GM12878 (cell line): ENCODE measurements around the gene CCK. TPM values are rescaled to one million over a fixed set of nuclear protein-coding genes. Genes with fewer than 3 reads are reported as not detected.

Experiments
- MEF2B ChIP-seq: fragments of 450-650 bp; IDR thresholded peaks from 2 replicates; pipeline ENCODE4 v1.6.1; 2018; ENCODE audit warnings: mild to moderate bottlenecking, moderate library complexity; ENCODE audit not compliant: partially characterized antibody, poor library complexity, severe bottlenecking
- MTA3 ChIP-seq: IDR thresholded peaks from 2 replicates; pipeline ENCODE4 v1.6.1; 2012; ENCODE audit warnings: low read length, inconsistent platforms, borderline replicate concordance
- PML ChIP-seq: IDR thresholded peaks from 2 replicates; pipeline ENCODE4 v1.6.1; 2012; ENCODE audit warnings: low read length, inconsistent platforms
- SREBF2 ChIP-seq: IDR thresholded peaks from 2 replicates; pipeline ENCODE4 v1.6.1; 2012; ENCODE audit warnings: mild to moderate bottlenecking, low read length
- TCF12 ChIP-seq: IDR thresholded peaks from 2 replicates; pipeline ENCODE4 v1.6.1; 2011; ENCODE audit warnings: low read depth, mild to moderate bottlenecking, low read length
- ZNF207 ChIP-seq: fragments of 450-650 bp; IDR thresholded peaks from 2 replicates; pipeline ENCODE4 v1.6.1; 2014; ENCODE audit warnings: antibody characterized with exemption, mild to moderate bottlenecking, borderline replicate concordance
- polyA plus RNA-seq, 11 experiments: library from polyadenylated mRNA; depleted of rRNA in 4 of 11; unstranded in 6 of 11; stranded (reverse) in 5 of 11; fragments of >200 nt; fragmentation: Nextera tagmentation in 4 of 11; fragmentation: Illumina TruSeq in 1 of 11; extraction: Ambion mirVana in 4 of 11; extraction: Trizol in 1 of 11; gene quantifications; 1 replicate in 1 of 11; 2 replicates in 10 of 11; pipeline versions ENCODE4 v1.2.1 to v1.2.3, GENCODE V29; 2011 to 2016; ENCODE audit warnings: inconsistent platforms in 2 of 11, missing spikeins in 2 of 11, low read depth in 1 of 11
- total RNA-seq, 4 experiments: library from RNA; depleted of rRNA in 3 of 4; stranded (reverse); fragments of >200 nt in 3 of 4; fragmentation: Illumina TruSeq in 1 of 4; extraction: Trizol in 1 of 4; gene quantifications; 2 replicates each; pipeline versions ENCODE4 v1.2.1 to v1.2.3, GENCODE V29; 2013 to 2021
- TF ChIP-seq, protein P1 (sequence below): fragments of 450-650 bp; formaldehyde crosslinking; IDR thresholded peaks from 2 replicates; pipeline ENCODE4 v1.4.0; 2020; ENCODE audit warnings: mild to moderate bottlenecking, moderate library complexity
- TF ChIP-seq, protein P2 (sequence below): fragments of 150-350 bp; IDR thresholded peaks from 2 replicates; pipeline ENCODE4 v1.6.1; 2014; ENCODE audit warnings: mild to moderate bottlenecking, low read depth, low read length
- TF ChIP-seq, protein P3 (sequence below): fragments of 450-650 bp; IDR thresholded peaks from 2 replicates; pipeline ENCODE4 v1.6.1; 2017; ENCODE audit warnings: mild to moderate bottlenecking, moderate library complexity

Gene CCK
- total and polyA plus RNA-seq, 10 of the 15 experiments (the other 5 are each of a cell fraction or from before 2014, with no cell fraction given), result not detected

DNA sequence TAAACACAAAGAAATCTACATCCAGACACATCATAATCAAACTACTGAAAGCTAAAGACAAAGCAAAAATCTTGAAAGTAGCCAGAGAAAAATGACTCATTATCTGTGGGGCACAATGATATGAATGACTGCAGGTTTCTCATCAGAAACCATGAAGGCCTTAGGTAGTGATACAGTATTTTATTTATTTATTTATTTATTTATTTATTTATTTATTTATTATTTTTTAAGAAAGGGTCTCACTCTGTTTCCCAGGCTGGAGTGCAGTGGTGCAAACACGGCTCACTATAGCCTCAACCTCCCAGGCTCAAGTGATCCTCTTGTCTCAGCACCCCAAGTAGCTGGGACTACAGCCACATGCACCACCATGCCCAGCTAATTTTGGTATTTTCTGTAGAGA is 15.2 kb downstream of the CCK start (continued):
- TF ChIP-seq, protein P1, sequence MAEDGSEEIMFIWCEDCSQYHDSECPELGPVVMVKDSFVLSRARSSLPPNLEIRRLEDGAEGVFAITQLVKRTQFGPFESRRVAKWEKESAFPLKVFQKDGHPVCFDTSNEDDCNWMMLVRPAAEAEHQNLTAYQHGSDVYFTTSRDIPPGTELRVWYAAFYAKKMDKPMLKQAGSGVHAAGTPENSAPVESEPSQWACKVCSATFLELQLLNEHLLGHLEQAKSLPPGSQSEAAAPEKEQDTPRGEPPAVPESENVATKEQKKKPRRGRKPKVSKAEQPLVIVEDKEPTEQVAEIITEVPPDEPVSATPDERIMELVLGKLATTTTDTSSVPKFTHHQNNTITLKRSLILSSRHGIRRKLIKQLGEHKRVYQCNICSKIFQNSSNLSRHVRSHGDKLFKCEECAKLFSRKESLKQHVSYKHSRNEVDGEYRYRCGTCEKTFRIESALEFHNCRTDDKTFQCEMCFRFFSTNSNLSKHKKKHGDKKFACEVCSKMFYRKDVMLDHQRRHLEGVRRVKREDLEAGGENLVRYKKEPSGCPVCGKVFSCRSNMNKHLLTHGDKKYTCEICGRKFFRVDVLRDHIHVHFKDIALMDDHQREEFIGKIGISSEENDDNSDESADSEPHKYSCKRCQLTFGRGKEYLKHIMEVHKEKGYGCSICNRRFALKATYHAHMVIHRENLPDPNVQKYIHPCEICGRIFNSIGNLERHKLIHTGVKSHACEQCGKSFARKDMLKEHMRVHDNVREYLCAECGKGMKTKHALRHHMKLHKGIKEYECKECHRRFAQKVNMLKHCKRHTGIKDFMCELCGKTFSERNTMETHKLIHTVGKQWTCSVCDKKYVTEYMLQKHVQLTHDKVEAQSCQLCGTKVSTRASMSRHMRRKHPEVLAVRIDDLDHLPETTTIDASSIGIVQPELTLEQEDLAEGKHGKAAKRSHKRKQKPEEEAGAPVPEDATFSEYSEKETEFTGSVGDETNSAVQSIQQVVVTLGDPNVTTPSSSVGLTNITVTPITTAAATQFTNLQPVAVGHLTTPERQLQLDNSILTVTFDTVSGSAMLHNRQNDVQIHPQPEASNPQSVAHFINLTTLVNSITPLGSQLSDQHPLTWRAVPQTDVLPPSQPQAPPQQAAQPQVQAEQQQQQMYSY (CRISPR knock-in tag), result no peak
- TF ChIP-seq PML (no peak), MTA3 (no peak), TCF12 (no peak), ZNF207 (no peak), SREBF2 (no peak), MEF2B (no peak)
- TF ChIP-seq, protein P2, sequence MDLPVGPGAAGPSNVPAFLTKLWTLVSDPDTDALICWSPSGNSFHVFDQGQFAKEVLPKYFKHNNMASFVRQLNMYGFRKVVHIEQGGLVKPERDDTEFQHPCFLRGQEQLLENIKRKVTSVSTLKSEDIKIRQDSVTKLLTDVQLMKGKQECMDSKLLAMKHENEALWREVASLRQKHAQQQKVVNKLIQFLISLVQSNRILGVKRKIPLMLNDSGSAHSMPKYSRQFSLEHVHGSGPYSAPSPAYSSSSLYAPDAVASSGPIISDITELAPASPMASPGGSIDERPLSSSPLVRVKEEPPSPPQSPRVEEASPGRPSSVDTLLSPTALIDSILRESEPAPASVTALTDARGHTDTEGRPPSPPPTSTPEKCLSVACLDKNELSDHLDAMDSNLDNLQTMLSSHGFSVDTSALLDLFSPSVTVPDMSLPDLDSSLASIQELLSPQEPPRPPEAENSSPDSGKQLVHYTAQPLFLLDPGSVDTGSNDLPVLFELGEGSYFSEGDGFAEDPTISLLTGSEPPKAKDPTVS, result no peak
- TF ChIP-seq, protein P3, sequence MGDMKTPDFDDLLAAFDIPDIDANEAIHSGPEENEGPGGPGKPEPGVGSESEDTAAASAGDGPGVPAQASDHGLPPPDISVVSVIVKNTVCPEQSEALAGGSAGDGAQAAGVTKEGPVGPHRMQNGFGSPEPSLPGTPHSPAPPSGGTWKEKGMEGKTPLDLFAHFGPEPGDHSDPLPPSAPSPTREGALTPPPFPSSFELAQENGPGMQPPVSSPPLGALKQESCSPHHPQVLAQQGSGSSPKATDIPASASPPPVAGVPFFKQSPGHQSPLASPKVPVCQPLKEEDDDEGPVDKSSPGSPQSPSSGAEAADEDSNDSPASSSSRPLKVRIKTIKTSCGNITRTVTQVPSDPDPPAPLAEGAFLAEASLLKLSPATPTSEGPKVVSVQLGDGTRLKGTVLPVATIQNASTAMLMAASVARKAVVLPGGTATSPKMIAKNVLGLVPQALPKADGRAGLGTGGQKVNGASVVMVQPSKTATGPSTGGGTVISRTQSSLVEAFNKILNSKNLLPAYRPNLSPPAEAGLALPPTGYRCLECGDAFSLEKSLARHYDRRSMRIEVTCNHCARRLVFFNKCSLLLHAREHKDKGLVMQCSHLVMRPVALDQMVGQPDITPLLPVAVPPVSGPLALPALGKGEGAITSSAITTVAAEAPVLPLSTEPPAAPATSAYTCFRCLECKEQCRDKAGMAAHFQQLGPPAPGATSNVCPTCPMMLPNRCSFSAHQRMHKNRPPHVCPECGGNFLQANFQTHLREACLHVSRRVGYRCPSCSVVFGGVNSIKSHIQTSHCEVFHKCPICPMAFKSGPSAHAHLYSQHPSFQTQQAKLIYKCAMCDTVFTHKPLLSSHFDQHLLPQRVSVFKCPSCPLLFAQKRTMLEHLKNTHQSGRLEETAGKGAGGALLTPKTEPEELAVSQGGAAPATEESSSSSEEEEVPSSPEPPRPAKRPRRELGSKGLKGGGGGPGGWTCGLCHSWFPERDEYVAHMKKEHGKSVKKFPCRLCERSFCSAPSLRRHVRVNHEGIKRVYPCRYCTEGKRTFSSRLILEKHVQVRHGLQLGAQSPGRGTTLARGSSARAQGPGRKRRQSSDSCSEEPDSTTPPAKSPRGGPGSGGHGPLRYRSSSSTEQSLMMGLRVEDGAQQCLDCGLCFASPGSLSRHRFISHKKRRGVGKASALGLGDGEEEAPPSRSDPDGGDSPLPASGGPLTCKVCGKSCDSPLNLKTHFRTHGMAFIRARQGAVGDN, result no peak
